NCI-H1092 treated with DMSO at 0.1 percent for 48 hours (cell line): ENCODE results near the gene CAPZA3.
"Not testable (repeated sequence)": the region's sequence is repeated elsewhere in the genome, so short reads cannot be mapped to it uniquely, and the experiment has no call there.

Source experiments
- DNase-seq: peaks from one replicate; lab custom pipeline; 2025; lab: John Stamatoyannopoulos, UW

CAPZA3 gene, protein sequence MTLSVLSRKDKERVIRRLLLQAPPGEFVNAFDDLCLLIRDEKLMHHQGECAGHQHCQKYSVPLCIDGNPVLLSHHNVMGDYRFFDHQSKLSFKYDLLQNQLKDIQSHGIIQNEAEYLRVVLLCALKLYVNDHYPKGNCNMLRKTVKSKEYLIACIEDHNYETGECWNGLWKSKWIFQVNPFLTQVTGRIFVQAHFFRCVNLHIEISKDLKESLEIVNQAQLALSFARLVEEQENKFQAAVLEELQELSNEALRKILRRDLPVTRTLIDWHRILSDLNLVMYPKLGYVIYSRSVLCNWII

GRCh38 chr12:18737819-18738218 is at the start of gene CAPZA3, which contains the start of gene PLCZ1:
Gene CAPZA3 (plus strand): TSS chr12:18738119. CDS start chr12:18738269, 150 bp downstream.
Gene PLCZ1 (minus strand): TSS chr12:18738012. CDS start chr12:18737371, 641 bp downstream.
- DNase-seq, result no peak

GRCh38 chr12:18689771-18690170 is 48.1 kb upstream of the CAPZA3 start:
- no peak for DNase-seq

DNA sequence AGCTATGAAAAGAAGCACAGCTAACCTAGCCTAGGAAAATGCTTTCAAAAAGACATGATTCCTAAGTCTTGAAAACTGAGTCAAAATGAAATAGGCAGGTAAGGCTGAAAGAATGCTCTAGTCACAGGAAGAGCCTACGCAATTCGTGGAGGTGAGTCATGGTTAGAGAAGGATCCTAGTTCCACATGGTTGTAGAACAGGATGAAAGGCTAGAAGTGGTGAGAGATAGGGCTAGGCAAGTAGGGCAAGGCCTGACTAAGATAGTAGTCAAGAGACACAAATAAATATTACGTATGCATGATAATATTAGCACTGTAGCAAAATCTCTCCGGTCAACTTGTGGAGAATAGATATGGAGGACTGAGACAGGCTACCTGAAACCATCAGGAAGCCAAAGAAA is 47.3 kb upstream of the CAPZA3 start:
- no peak for DNase-seq

DNA sequence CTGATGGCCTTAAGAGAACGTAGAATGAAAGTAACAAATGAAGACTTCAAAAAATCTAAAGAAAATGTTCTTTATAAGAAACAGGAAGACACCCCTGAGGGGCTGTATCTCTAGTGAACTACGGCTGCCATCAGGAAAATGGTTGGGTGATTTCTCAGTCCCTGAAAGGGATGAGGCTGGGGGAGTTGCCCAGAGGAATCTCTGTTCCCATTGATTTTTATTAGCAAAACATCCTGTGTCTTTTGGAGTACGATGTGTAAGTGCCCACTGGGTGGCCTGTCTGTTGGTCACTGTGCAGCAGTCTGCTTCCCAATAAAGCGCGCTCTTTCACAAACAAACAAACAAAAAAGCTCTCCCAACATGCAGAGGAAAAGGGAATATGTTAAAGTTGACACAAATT is 43.9 kb upstream of the CAPZA3 start:
- DNase-seq, result not testable (repeated sequence)

GRCh38 chr12:18696971-18697602 is 40.8 kb upstream of the CAPZA3 start:
- no peak for DNase-seq

DNA sequence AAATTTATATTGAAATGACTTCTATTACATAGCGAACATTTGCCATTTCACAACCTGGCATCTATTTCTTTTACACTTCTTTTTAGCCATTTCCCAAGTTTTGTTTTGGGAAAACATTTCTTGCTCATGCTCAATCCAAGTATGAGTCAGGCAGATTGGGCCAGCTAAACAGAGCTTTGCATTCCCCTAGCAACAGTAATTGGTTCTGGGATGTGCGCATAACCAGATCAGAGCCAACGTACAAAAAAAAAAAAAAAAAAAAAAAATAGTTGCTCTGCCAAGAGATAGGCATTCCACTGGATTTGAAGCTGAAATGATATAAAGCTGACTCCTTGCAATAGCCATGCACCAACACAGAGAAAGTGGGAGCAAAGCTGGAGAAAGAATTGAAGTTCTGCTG is 37.6 kb upstream of the CAPZA3 start:
- no peak for DNase-seq

- DNase-seq, result no peak
Observed at GRCh38 chr12:18703321-18703720, 34.6 kb upstream of the CAPZA3 start.

- no peak for DNase-seq
Observed at GRCh38 chr12:18703911-18704310, 34.0 kb upstream of the CAPZA3 start.

GRCh38 chr12:18706798-18707197 is 31.1 kb upstream of the CAPZA3 start:
- DNase-seq, result no peak

- no peak for DNase-seq
Observed at GRCh38 chr12:18716236-18716635, 21.7 kb upstream of the CAPZA3 start.

DNA sequence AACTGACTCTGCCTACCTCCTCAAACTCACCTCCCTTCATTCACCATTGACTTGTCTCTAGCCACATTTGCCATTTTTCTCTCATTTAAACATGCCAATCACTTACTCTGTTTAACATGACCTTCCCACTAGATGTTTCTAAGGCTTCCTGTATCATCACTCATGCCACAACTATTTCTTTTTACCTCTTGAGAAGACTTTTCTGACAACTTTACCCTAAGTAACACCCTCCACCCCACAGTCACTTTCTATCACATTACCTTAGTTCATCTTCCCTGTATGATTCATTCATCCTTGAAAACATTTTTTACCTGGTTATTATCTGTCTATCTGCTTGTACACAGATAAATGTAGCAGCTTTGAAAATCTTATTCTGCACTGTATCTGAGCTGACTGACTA is 19.5 kb upstream of the CAPZA3 start:
- DNase-seq, result no peak

DNA sequence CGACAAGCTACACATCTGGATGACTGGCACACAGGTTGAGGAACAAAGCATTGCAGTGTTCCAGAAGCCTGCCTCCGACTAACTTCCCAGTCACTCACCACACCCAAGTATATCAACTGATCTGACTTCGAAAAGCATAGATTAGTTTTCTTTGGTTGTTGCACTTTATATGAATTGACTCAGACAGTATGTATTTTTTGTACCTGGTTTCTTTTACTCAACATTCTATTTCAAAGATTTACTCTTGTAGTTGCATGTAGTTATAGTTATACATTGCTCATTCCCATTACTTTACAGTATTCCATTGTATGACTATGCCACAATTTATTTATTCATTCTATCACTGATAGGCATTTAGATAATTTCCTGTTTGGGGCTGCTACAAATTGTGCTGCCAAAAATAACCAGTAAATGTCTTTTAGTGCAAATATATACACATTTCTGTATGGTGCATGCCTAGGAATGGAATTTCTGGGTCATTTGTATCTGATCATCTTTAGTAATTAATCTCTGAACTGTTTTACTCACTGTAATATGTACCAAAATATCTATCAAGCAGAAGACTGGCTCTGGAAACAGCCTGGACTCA is 17.9 kb upstream of the CAPZA3 start:
- DNase-seq, result no peak

DNA sequence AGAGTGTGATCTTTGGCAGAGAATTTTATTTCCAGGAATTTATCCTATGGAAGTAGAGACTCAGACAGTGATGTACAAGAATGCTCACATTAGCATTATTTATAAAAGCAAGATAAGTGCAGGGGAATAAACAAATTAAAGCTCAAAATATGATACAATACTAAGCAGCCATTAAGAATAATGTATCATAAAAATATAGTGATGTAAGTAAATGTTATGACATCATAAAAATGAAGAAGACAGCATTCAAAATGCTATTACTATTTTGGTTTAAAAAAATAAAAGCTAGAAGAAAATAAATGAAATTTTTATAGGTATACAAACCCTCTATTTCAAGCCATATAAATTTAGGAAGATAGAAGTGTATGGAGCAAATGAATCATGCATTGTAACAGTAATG is 17.2 kb upstream of the CAPZA3 start:
- no peak for DNase-seq

DNA sequence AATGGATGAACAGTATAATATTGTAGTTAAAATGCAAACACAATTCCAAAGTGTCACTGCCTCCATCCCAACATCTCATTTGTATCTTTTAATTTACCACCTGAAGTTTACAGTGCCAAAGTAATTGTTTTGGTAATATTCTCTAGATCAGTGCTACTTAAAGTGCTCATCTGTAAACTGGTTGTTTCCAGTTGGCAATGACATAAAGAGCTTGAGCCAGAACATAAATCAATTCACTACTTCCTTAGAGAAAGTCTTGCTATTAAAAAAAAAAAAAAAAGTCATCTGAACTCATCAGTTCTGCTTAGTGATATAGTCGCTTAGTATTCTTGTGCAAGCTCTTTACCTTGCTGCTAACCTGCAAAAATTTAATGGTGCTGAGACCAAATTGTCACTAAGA is 16.5 kb upstream of the CAPZA3 start:
- DNase-seq, result no peak

- no peak for DNase-seq
Observed at GRCh38 chr12:18723752-18724151, 14.2 kb upstream of the CAPZA3 start.

DNA sequence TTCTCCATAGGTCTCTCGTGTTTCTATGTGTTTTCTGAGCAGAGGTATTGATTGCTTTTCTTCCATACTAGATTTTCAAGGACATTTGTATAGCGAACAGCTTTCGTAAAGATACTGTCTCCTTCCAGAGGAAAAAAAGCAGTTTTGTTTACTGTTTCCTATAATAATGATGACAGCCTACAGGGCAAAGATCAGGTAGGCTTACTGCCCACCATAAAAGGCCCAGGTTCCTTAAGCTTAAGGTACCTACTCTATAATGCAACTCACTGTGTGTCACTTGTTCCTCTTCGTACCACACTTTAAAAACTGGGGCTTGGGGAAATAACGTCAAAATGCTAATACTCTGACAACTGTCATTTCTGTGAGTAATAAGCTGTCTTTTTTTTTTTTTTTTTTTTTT is 6.8 kb upstream of the CAPZA3 start:
- DNase-seq, result no peak

GRCh38 chr12:18747895-18748294 is 10.0 kb downstream of the CAPZA3 start:
- no peak for DNase-seq

DNA sequence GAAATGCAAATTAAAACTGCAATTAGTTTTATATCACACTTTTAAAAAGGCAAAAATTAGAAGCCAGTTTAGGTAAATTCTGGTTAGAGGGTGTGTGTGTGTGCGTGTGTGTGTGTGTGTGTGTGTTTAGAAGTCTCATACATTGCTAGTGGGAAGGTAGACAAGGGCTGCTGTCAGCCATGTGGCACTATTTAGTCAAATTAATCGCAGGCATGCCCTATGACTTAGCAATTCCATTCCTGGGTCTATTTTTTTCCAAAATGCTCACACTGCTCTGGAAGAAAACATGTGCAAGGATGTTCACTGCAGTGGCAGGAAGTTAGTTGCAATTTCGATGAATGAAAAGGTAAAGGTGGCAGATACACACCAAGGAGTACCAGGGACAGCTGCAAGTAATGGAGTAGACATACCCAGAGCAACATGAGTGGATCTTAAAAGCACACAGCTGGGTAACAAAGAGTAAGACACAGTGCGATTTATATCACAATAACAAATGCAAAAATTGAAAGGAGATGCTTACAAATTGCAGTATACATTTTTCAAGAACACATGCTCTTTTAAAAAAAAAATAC is 11.6 kb downstream of the CAPZA3 start:
- DNase-seq, result no peak

DNA sequence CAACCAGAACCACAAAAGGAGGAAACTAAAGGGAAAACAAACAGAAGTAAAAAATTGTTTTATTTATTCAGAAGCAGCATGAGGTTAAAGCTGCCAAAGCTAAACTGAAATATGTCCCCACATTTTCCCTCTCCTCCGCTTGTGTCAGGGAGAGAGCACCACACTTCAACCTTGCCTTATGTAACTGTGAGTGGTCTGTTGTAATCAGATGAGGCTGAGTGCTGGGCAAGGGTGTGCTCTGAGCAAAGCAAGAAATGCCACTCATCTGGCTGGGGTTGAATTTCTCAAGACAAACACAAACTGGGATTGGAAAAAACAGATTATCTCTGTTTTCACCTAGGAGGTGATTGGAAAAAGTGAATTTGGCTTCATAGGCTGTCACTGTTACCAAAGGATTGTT is 12.2 kb downstream of the CAPZA3 start:
- DNase-seq, result no peak

- DNase-seq, result no peak
Observed at GRCh38 chr12:18751866-18752265, 13.9 kb downstream of the CAPZA3 start.

DNA sequence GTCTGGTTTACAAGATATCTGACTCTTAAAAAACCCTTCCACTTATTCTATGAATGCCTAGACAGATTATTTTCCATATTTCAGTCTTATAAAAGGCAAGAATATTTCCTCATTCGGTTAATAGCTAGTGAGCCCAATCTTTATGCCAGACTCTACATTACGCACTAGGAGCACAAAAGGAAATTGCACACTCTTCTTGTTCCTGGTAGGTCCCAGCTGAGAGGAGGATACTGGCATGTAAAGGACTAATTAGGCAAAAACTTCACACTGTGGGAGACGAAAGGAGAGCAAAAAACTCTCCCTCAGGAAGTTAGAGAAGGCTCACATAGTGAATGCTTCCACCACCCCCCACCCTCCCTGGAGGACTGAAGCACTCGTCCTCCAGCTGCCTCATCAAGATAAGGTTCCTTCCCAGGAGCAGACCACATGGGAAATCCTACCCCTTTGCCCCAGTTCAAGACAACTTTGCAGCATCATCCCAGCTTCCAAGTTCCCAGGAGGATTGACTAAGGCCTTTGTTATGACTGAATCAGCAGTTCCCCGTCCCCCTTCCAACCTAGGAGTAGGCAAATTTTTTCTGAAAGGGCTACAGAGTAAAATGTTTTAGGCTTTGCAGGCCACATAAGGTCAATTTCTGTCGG is 14.5 kb downstream of the CAPZA3 start:
- no peak for DNase-seq

GRCh38 chr12:18752947-18753346 is 15.0 kb downstream of the CAPZA3 start:
- no peak for DNase-seq
